ENCODE data around the gene APBB2.
A peak's percentile ranks its signal among the peaks of the same experiment; 100 is the strongest.

Gene APBB2

DNA sequence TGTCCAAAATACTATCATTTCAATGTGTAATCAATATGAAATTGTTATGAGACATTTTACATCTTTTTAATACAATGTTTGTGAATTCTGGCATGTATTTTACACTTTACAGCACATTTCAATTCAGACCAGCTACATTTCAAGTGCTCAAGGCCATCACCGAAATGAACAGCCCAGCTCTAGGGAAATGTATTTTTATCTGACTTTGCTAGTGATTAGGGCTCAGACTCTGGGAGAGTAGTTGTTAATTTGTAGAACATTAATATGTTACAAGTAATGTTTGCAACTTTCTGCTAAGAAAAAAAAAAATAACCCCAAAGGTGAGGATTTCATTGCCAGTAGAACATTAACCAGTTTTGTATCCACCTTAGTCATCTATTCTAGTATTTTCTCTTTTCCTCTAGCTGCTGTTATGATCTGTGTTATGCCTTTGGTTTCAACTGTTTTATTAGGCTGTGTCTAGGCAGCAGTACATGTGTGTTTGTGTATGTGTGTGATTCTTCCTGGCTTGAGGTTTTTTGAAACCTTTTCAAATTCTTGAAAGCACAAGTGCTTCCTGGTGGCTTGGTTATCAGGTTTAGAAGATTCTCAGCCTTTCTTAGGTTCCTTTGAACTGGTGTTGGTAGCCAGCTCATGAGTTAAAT is 338.7 kb downstream of the APBB2 start:
- DNase-seq (ENCODE audit: low read depth in 1 of 2, low spot score in 1 of 2) = no peak

GRCh38 chr4:40874901-40875300 is 339.4 kb downstream of the APBB2 start:
- DNase-seq (ENCODE audit: low read depth in 1 of 2, low spot score in 1 of 2) = no peak

- no peak for DNase-seq (ENCODE audit: low read depth in 1 of 2, low spot score in 1 of 2)
Measured at GRCh38 chr4:40874331-40874730, 340.0 kb downstream of the APBB2 start.

- DNase-seq (ENCODE audit: low read depth in 1 of 2, low spot score in 1 of 2) = no peak
Measured at GRCh38 chr4:40871695-40872250, 342.6 kb downstream of the APBB2 start.

GRCh38 chr4:40870150-40870549 is 344.2 kb downstream of the APBB2 start:
- DNase-seq (ENCODE audit: low read depth in 1 of 2, low spot score in 1 of 2) = no peak

GRCh38 chr4:40865696-40866095 is 348.6 kb downstream of the APBB2 start:
- no peak for DNase-seq (ENCODE audit: low read depth in 1 of 2, low spot score in 1 of 2)

DNA sequence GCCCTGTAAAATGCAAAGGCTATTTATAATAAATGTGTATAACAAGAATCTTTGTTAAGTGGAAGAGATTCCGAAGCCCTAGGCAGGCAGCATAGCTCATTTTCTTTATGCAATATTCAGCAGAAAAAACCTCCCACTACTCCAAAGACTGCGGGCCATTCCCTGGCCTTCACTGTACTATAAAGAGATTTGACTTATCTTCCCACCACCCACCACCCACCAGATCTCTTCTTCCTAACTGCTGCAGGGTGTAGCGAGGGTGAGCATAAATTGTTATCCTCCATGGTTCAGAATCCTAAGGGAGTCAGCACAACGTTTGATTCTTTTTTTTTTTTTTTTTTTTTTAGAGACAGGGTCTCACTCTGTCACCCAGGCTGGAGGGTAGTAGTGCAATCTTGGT is 349.8 kb downstream of the APBB2 start:
- DNase-seq (ENCODE audit: low read depth in 1 of 2, low spot score in 1 of 2) = no peak

DNA sequence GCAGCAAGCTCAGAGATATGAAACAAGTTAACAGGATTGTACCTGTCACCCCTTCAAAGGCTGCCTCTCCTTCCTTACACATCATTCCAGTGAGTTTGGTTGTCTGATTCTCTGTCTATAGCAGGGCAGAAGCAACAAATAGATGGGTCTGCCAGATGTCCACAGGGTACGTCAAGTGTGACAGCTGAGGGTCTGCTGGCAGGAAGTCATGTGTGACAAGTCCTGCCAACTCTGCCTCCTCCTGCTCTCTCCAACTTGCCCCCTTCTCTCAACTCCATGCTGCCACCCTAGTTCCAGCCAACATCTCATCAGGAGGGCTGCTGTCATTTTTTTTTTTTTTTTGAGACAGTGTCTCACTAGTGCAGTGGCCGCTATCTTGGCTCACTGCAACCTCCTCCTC is 355.4 kb downstream of the APBB2 start:
- DNase-seq (ENCODE audit: low read depth in 1 of 2, low spot score in 1 of 2) = no peak

DNA sequence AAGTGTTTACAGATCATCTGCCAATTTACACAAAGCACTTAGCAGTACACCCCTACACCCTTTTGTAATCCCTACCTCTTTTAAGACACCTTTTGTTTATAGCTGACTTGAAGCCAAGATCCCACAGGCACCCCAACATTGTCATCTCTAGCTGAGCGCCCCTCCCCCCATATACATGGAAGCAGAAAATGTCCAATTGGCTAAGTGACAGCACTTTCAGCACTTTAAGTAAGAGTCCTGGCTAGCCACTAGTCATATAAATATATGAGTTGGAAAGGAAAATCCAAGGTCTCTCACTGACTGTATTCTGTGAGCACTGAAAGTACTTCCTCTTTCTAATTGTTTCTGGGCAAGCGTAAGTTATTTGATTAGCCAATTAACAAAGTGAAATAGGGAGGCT is 356.4 kb downstream of the APBB2 start:
- DNase-seq (ENCODE audit: low read depth in 1 of 2, low spot score in 1 of 2) = no peak

DNA sequence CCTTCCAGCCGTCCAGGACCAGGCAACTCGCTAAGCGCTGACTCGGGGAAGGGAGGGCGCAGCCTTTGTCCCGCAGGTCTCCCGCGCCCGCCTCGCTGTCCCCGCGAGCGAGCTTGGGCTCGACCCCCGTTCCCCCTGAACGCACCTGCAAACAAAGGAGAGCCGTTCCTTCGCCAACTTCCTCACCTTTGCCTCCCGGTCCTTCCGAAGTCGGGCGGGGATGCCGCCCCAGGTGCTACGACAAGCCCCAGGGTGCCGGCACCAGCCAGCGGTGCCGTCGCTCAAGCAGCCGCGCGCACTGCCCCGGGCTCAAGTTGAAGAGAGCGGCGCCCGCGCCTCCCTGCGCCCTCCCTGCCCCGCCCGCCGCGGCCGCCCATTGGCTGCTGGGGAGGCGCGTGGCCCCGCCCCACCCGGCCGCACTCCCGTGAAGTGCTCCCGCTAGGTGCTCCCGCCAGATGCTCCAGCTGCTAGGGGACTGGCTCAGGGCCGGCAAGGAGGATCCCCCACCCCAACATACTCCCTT is 357.4 kb downstream of the APBB2 start:
- peak; percentile 17 to 38 for DNase-seq (ENCODE audit: low read depth in 1 of 2, low spot score in 1 of 2)

- DNase-seq (ENCODE audit: low read depth in 1 of 2, low spot score in 1 of 2) = no peak
Measured at GRCh38 chr4:40856277-40856839, 358.0 kb downstream of the APBB2 start.

- DNase-seq (ENCODE audit: low read depth in 1 of 2, low spot score in 1 of 2) = no peak
Measured at GRCh38 chr4:40850496-40850895, 363.8 kb downstream of the APBB2 start.

- no peak for DNase-seq (ENCODE audit: low read depth in 1 of 2, low spot score in 1 of 2)
Measured at GRCh38 chr4:40848940-40849339, 365.4 kb downstream of the APBB2 start.

DNA sequence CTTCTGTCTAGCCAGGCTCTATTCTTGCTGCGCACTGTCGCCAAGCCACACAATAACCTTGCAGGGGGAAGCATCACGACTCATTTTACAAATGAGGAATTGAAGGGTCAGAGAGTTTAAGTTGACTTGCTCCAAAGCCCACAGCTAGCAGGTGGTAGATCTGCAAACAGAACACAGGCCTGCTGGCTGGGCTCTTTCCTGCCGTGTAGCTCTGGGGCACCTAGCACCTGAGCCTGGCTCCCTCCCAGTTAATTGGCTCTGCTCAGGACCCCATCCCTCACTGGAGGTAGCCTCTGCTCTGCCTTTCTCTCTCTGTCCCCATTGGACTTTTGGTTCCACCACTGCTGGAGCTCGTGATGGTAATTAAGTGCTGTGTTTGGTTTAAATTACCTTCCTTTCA is 366.1 kb downstream of the APBB2 start:
- DNase-seq (ENCODE audit: low read depth in 1 of 2, low spot score in 1 of 2) = no peak

GRCh38 chr4:40846532-40846931 is 367.8 kb downstream of the APBB2 start:
- DNase-seq (ENCODE audit: low read depth in 1 of 2, low spot score in 1 of 2) = no peak

DNA sequence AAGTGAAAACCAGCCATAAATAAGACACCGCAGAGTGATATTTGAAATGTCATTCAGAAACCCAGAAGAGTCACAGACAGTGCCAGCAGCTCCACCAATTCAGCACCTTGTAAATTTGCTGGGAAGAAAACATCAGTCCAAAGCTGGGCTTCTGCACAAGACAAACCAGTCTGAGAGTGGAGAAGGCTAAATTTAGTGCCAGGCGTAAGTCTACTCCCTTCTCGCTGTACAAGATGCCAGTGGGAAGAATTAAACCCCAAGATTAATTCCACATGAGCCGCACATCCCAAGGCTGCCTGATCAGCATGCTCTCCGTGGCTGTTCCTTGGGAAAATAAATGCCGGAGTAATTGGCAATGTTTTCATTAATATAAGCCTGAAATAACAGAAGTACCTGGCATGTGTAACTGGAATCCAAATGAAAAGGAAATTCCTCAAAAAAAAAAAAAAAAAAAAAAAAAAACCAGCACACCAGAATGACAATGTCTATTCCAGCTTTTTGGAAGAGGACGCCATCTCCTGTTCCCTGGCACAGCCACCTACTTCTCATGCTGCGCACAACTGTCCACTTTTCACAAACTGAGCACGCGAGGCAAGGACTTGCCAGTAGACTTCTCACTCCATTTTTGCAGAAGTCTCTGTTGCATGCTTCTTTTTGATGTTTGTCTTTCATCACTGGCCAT is 369.0 kb downstream of the APBB2 start:
- DNase-seq (ENCODE audit: low read depth in 1 of 2, low spot score in 1 of 2) = no peak

DNA sequence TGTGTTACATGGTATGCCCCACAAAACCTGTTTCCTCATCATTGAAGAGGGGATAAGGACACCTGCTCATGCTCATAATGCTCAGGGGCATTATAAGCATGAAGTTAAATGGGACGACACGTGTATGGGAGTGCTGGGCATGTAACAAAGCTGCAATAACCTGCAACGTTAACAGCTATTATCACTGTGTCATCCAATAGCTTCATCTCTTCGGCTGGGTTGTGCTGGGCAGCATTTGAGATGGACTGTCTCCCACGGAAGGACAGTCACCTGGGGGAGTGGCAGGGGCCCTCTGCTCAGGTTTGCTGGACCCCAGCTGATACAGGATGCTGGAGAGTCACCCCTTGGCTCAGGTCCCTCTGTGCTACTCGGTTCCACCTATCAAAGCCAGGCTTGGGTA is 370.1 kb downstream of the APBB2 start:
- no peak for DNase-seq (ENCODE audit: low read depth in 1 of 2, low spot score in 1 of 2)

DNA sequence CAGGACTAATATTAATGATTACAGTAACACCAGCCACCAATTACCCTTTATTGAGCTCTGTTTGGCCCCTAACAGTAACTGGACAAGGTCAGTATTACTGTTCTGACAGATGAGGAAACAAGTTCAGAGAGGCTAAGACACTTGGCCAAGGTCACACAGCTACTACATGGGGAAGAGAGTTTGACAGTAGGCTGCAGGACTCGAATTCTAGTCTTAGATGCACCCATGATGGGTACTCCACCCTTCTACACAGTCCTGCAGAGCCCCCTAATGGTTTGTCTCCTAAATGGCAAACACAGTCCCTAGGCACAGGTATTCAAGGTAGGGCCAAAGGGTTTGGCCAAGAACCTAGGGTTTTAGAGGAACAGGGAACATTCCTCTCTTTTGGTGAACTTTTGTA is 370.6 kb downstream of the APBB2 start:
- DNase-seq (ENCODE audit: low read depth in 1 of 2, low spot score in 1 of 2) = peak in 1 of 2 donors; percentile 12

DNA sequence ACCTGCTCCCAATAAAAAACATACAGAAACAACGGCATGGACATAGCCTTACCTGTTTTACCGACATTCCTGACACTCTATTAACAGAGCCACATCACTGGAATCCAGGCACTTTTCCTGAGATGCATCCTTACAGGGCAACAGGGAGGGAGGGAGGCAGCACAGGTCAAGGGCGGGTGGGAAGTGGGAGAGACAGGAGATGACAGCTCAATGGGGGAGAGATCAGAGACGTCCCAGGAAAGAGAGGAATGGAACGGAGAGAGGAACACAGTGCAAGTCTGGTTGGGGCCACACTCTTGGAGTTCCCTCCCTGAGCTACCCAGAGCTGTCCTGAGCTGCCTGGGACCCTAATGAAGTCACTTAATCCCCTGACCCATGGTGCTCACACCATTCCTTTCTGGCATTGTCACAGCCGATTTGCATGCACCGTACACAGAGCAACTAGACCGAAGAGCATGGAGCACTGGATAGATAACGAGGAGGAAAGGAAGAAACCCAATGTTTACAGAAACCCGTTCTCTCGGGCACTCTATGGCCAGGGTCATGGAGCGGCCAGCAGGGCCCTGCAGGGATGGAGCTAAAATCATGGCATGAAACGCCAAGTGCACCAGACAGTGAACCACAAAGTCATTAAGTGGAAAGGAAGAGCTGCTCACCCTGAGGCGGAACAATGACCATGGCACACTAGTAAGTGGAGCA is 371.5 kb downstream of the APBB2 start:
- DNase-seq (ENCODE audit: low read depth in 1 of 2, low spot score in 1 of 2) = no peak

GRCh38 chr4:40842318-40842717 is 372.0 kb downstream of the APBB2 start:
- no peak for DNase-seq (ENCODE audit: low read depth in 1 of 2, low spot score in 1 of 2)

- DNase-seq (ENCODE audit: low read depth in 1 of 2, low spot score in 1 of 2) = peak; percentile 54 to 74
Measured at GRCh38 chr4:40840985-40841571, 373.3 kb downstream of the APBB2 start.
